ENCODE measurements around the gene FBXL20. TPM values are rescaled to one million over a fixed set of nuclear protein-coding genes. Genes with fewer than 3 reads are reported as not detected.
"Not testable (repeated sequence)": the region's sequence is repeated elsewhere in the genome, so short reads cannot be mapped to it uniquely, and the experiment has no call there.

Gene FBXL20
- total RNA-seq (8.7 TPM), polyA plus RNA-seq (4.2 TPM)
- long read RNA-seq, donor 1, partial matches to known transcripts = 5 of 5 reads
- long read RNA-seq, donor 1, other reads (novel, unspliced or antisense) = 0 of 5 reads
- long read RNA-seq, donor 2 = 0 reads
- long read RNA-seq, donor 3 = 0 reads
- long read RNA-seq, donor 4 = 0 reads
- long read RNA-seq, donor 5, full-length matches to known transcripts = 7 of 7 reads
- long read RNA-seq, donor 5, partial matches to known transcripts = 0 of 7 reads
- long read RNA-seq, donor 5, other reads (novel, unspliced or antisense) = 0 of 7 reads
- long read RNA-seq, donor 6, full-length matches to known transcripts = 3 of 3 reads
- long read RNA-seq, donor 6, partial matches to known transcripts = 0 of 3 reads
- long read RNA-seq, donor 6, other reads (novel, unspliced or antisense) = 0 of 3 reads
- long read RNA-seq, donor 7, full-length matches to known transcripts = 3 of 3 reads
- long read RNA-seq, donor 7, partial matches to known transcripts = 0 of 3 reads
- long read RNA-seq, donor 7, other reads (novel, unspliced or antisense) = 0 of 3 reads
- long read RNA-seq, donor 8 = 0 reads
- long read RNA-seq, donor 9, full-length matches to known transcripts = 2 of 9 reads
- long read RNA-seq, donor 9, partial matches to known transcripts = 7 of 9 reads
- long read RNA-seq, donor 9, other reads (novel, unspliced or antisense) = 0 of 9 reads
- long read RNA-seq, donor 10, full-length matches to known transcripts = 4 of 4 reads
- long read RNA-seq, donor 10, partial matches to known transcripts = 0 of 4 reads
- long read RNA-seq, donor 10, other reads (novel, unspliced or antisense) = 0 of 4 reads

GRCh38 chr17:39401412-39402243 lies at the start of gene FBXL20:
Gene FBXL20, minus strand, starts transcription at chr17:39401626. Its CDS starts 224 bp downstream, at chr17:39401402.
- no peaks in the 10 kb centered on the region for H3K9me3 ChIP-seq (ENCODE audit: control insufficient read depth in 2 of 2, insufficient read depth in 1 of 2, low read length in 1 of 2)
- WGBS = under 1% methylated on average over 86 of the region's 86 CpGs
- no peaks in the 10 kb centered on the region for H3K27me3 ChIP-seq (ENCODE audit: control insufficient read depth in 2 of 2, insufficient read depth in 1 of 2, low read length in 1 of 2)
- peak; percentile 77 to 97 (median 90) for DNase-seq (ENCODE audit: low read depth in 6 of 9, low spot score in 9 of 9)
- H3K36me3 ChIP-seq (ENCODE audit: control insufficient read depth in 2 of 2, insufficient read depth in 2 of 2, low read length in 1 of 2) = peaks cover 8 to 19% of the 10 kb centered on the region in 2 donors
- peak within 1 kb of the TSS; percentile 87 to 93 for H3K27ac ChIP-seq (ENCODE audit: low read depth in 1 of 2, low read length in 1 of 2)
- peaks cover 6 to 12% of the 10 kb centered on the region in 2 donors for H3K4me1 ChIP-seq (ENCODE audit: control insufficient read depth in 2 of 2, insufficient read depth in 2 of 2, low read length in 2 of 2)
- peak within 1 kb of the TSS; percentile 63 to 90 for H3K4me3 ChIP-seq (ENCODE audit: low read length in 2 of 2)

GRCh38 chr17:39450847-39451581 lies 49.6 kb upstream of the FBXL20 start, which contains the start of gene MED1:
Gene MED1, minus strand, starts transcription at chr17:39451263. Its CDS starts 201 bp downstream, at chr17:39451062.
- H3K27ac ChIP-seq (ENCODE audit: low read depth in 1 of 2, low read length in 1 of 2) = peak within 1 kb of the TSS; percentile 94 to 95
- peaks cover 0 to 16% of the 10 kb centered on the region in 2 donors for H3K4me1 ChIP-seq (ENCODE audit: control insufficient read depth in 2 of 2, insufficient read depth in 2 of 2, low read length in 2 of 2)
- H3K9me3 ChIP-seq (ENCODE audit: control insufficient read depth in 2 of 2, insufficient read depth in 1 of 2, low read length in 1 of 2) = peaks cover 0 to 7% of the 10 kb centered on the region in 2 donors
- H3K4me3 ChIP-seq (ENCODE audit: low read length in 2 of 2) = peak within 1 kb of the TSS; percentile 89 to 99
- DNase-seq (ENCODE audit: low read depth in 6 of 9, low spot score in 9 of 9) = peak; percentile 85 to 98 (median 93)
- peaks cover 8 to 20% of the 10 kb centered on the region in 2 donors for H3K36me3 ChIP-seq (ENCODE audit: control insufficient read depth in 2 of 2, insufficient read depth in 2 of 2, low read length in 1 of 2)
- H3K27me3 ChIP-seq (ENCODE audit: control insufficient read depth in 2 of 2, insufficient read depth in 1 of 2, low read length in 1 of 2) = no peaks in the 10 kb centered on the region
- WGBS = under 1% methylated on average over 37 of the region's 37 CpGs

- 96% methylated on average over 13 of the region's 13 CpGs for WGBS
- Histone ChIP-seq H3K4me3 (ENCODE audit: low read length in 2 of 2) (peak overlapping the region; percentile 89 to 99), H3K9me3 (ENCODE audit: control insufficient read depth in 2 of 2, insufficient read depth in 1 of 2, low read length in 1 of 2) (peaks cover 0 to 7% of the 10 kb centered on the region in 2 donors), H3K36me3 (ENCODE audit: control insufficient read depth in 2 of 2, insufficient read depth in 2 of 2, low read length in 1 of 2) (peaks cover 17 to 27% of the 10 kb centered on the region in 2 donors), H3K4me1 (ENCODE audit: control insufficient read depth in 2 of 2, insufficient read depth in 2 of 2, low read length in 2 of 2) (peaks cover 0 to 16% of the 10 kb centered on the region in 2 donors), H3K27me3 (ENCODE audit: control insufficient read depth in 2 of 2, insufficient read depth in 1 of 2, low read length in 1 of 2) (no peaks in the 10 kb centered on the region), H3K27ac (ENCODE audit: low read depth in 1 of 2, low read length in 1 of 2) (no peak overlapping the region)
- DNase-seq (ENCODE audit: low read depth in 6 of 9, low spot score in 9 of 9) = no peak
Observed at GRCh38 chr17:39450051-39450450, 48.6 kb upstream of the FBXL20 start.

- WGBS = 97% methylated on average over 5 of the region's 5 CpGs
- H3K27me3 ChIP-seq (ENCODE audit: control insufficient read depth in 2 of 2, insufficient read depth in 1 of 2, low read length in 1 of 2) = no peaks in the 10 kb centered on the region
- H3K36me3 ChIP-seq (ENCODE audit: control insufficient read depth in 2 of 2, insufficient read depth in 2 of 2, low read length in 1 of 2) = peaks cover 23 to 47% of the 10 kb centered on the region in 2 donors
- H3K9me3 ChIP-seq (ENCODE audit: control insufficient read depth in 2 of 2, insufficient read depth in 1 of 2, low read length in 1 of 2) = peaks cover 0 to 7% of the 10 kb centered on the region in 2 donors
- no peak overlapping the region for H3K27ac ChIP-seq (ENCODE audit: low read depth in 1 of 2, low read length in 1 of 2)
- H3K4me1 ChIP-seq (ENCODE audit: control insufficient read depth in 2 of 2, insufficient read depth in 2 of 2, low read length in 2 of 2) = peaks cover 0 to 16% of the 10 kb centered on the region in 2 donors
- no peak for DNase-seq (ENCODE audit: low read depth in 6 of 9, low spot score in 9 of 9)
- no peak overlapping the region for H3K4me3 ChIP-seq (ENCODE audit: low read length in 2 of 2)
Observed at GRCh38 chr17:39447561-39447960, 46.1 kb upstream of the FBXL20 start.

- no peaks in the 10 kb centered on the region for H3K4me1 ChIP-seq (ENCODE audit: control insufficient read depth in 2 of 2, insufficient read depth in 2 of 2, low read length in 2 of 2)
- no peak for DNase-seq (ENCODE audit: low read depth in 6 of 9, low spot score in 9 of 9)
- H3K9me3 ChIP-seq (ENCODE audit: control insufficient read depth in 2 of 2, insufficient read depth in 1 of 2, low read length in 1 of 2) = no peaks in the 10 kb centered on the region
- no peak overlapping the region for H3K4me3 ChIP-seq (ENCODE audit: low read length in 2 of 2)
- H3K27me3 ChIP-seq (ENCODE audit: control insufficient read depth in 2 of 2, insufficient read depth in 1 of 2, low read length in 1 of 2) = no peaks in the 10 kb centered on the region
- peaks cover 37 to 72% of the 10 kb centered on the region in 2 donors for H3K36me3 ChIP-seq (ENCODE audit: control insufficient read depth in 2 of 2, insufficient read depth in 2 of 2, low read length in 1 of 2)
- no peak overlapping the region for H3K27ac ChIP-seq (ENCODE audit: low read depth in 1 of 2, low read length in 1 of 2)
Observed at GRCh38 chr17:39443326-39443725, 41.9 kb upstream of the FBXL20 start.

- DNase-seq (ENCODE audit: low read depth in 6 of 9, low spot score in 9 of 9); H3K9me3 ChIP-seq (ENCODE audit: control insufficient read depth in 2 of 2, insufficient read depth in 1 of 2, low read length in 1 of 2); H3K4me3 ChIP-seq (ENCODE audit: low read length in 2 of 2); H3K27me3 ChIP-seq (ENCODE audit: control insufficient read depth in 2 of 2, insufficient read depth in 1 of 2, low read length in 1 of 2); H3K27ac ChIP-seq (ENCODE audit: low read depth in 1 of 2, low read length in 1 of 2); H3K4me1 ChIP-seq (ENCODE audit: control insufficient read depth in 2 of 2, insufficient read depth in 2 of 2, low read length in 2 of 2): not testable (repeated sequence)
- H3K36me3 ChIP-seq (ENCODE audit: control insufficient read depth in 2 of 2, insufficient read depth in 2 of 2, low read length in 1 of 2) = peaks cover 42 to 76% of the 10 kb centered on the region in 2 donors
- WGBS = 99% methylated on average over 2 of the region's 2 CpGs
Observed at GRCh38 chr17:39439868-39440267, 38.4 kb upstream of the FBXL20 start.

DNA sequence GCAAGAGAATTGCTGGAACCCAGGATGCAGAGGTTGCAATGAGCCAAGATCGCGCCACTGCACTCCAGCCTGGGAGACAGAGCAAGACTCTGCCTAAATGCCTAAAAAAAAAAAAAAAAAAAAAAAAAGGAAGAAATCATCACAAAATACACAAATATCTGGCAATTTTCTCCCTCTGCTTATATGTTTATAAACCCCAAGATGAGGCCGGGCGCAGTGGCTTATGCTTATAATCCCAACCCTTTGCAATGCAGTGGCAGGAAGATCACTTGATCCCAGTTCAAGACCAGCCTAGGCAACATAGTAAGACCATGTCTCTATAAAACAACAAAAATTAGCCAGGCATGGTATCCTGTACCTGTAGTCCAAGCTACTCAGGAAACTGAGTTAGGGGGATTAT lies 28.2 kb upstream of the FBXL20 start:
- 98% methylated on average over 4 of the region's 4 CpGs for WGBS
- no peak for DNase-seq (ENCODE audit: low read depth in 6 of 9, low spot score in 9 of 9)
- Histone ChIP-seq H3K9me3 (ENCODE audit: control insufficient read depth in 2 of 2, insufficient read depth in 1 of 2, low read length in 1 of 2) (no peaks in the 10 kb centered on the region), H3K4me1 (ENCODE audit: control insufficient read depth in 2 of 2, insufficient read depth in 2 of 2, low read length in 2 of 2) (no peaks in the 10 kb centered on the region), H3K27me3 (ENCODE audit: control insufficient read depth in 2 of 2, insufficient read depth in 1 of 2, low read length in 1 of 2) (no peaks in the 10 kb centered on the region), H3K27ac (ENCODE audit: low read depth in 1 of 2, low read length in 1 of 2) (no peak overlapping the region), H3K4me3 (ENCODE audit: low read length in 2 of 2) (no peak overlapping the region), H3K36me3 (ENCODE audit: control insufficient read depth in 2 of 2, insufficient read depth in 2 of 2, low read length in 1 of 2) (peaks cover 61 to 84% of the 10 kb centered on the region in 2 donors)

DNA sequence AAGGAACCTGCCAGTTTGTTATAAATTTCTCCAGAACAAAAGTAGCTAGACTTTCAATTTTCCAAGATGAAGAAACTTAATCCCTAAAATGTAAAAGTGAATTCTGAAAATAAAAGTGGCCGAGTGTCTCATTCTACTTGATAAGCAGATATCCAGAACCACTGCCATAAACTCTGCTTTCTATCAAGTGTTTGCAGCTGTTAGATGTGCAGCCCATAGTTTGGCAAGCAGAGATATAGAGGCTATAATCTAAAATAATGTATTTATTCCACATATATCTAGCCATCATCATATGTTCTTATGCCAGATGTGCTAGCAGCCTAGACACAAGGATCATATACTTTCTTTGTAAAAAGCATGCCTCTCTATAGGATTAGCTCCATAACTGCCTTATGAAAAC lies 14.7 kb upstream of the FBXL20 start:
- 96% methylated on average over 1 of the region's 1 CpG for WGBS
- peaks cover 58 to 77% of the 10 kb centered on the region in 2 donors for H3K36me3 ChIP-seq (ENCODE audit: control insufficient read depth in 2 of 2, insufficient read depth in 2 of 2, low read length in 1 of 2)
- H3K27me3 ChIP-seq (ENCODE audit: control insufficient read depth in 2 of 2, insufficient read depth in 1 of 2, low read length in 1 of 2) = no peaks in the 10 kb centered on the region

More for the DNA sequence above, 14.7 kb upstream of the FBXL20 start:
- H3K4me3 ChIP-seq (ENCODE audit: low read length in 2 of 2) = no peak overlapping the region
- DNase-seq (ENCODE audit: low read depth in 6 of 9, low spot score in 9 of 9) = no peak
- H3K27ac ChIP-seq (ENCODE audit: low read depth in 1 of 2, low read length in 1 of 2) = no peak overlapping the region
- no peaks in the 10 kb centered on the region for H3K9me3 ChIP-seq (ENCODE audit: control insufficient read depth in 2 of 2, insufficient read depth in 1 of 2, low read length in 1 of 2)
- H3K4me1 ChIP-seq (ENCODE audit: control insufficient read depth in 2 of 2, insufficient read depth in 2 of 2, low read length in 2 of 2) = no peaks in the 10 kb centered on the region
